AG04449 (cell line): ENCODE measurements around the gene HPS4.
"Not testable (repeated sequence)": the region's sequence is repeated elsewhere in the genome, so short reads cannot be mapped to it uniquely, and the experiment has no call there.

Experiments
- CTCF ChIA-PET: fragments of 350-600 bp; formaldehyde crosslinking; extraction: SDS; loops from one replicate; lab custom pipeline; 2021; ENCODE audit warnings: antibody characterized with exemption; lab: Yijun Ruan, JAX
- POLR2A ChIA-PET: fragments of 400-600, 350-600 bp; formaldehyde crosslinking; extraction: SDS; loops from one replicate; lab custom pipeline; 2020; ENCODE audit warnings: antibody characterized with exemption, inconsistent platforms; lab: Yijun Ruan, JAX
- DNase-seq: peaks from one replicate; pipeline ENCODE4 v3.0.0-alpha.2; 2010; ENCODE audit warnings: low read depth, low spot score
- H3K4me3 ChIP-seq: 2 replicates; pipeline ENCODE4 v1.5.1; 2011; ENCODE audit warnings: low read depth, mild to moderate bottlenecking, control low read depth, low read length
- CTCF ChIP-seq: IDR thresholded peaks from one replicate; pipeline ENCODE4 v1.5.1; 2011; ENCODE audit warnings: mild to moderate bottlenecking, moderate library complexity, low read length, control low read depth, inconsistent platforms; ENCODE audit not compliant: insufficient read depth; ENCODE audit errors: missing control alignments

HPS4 gene

GRCh38 chr22:26442086-26442756, 41.4 kb downstream of the HPS4 start:
- no peak for TF ChIP-seq CTCF
- ChIA-PET POLR2A (no interaction called here), CTCF (interaction anchor here (1.3 to 10.2 kb wide), 3 partner anchors 12 to 75 kb away, joined by 5 to 86 read pairs (median 7); no protein-coding TSS in a partner anchor)
- no peak overlapping the region for H3K4me3 ChIP-seq
- DNase-seq: no peak

DNA sequence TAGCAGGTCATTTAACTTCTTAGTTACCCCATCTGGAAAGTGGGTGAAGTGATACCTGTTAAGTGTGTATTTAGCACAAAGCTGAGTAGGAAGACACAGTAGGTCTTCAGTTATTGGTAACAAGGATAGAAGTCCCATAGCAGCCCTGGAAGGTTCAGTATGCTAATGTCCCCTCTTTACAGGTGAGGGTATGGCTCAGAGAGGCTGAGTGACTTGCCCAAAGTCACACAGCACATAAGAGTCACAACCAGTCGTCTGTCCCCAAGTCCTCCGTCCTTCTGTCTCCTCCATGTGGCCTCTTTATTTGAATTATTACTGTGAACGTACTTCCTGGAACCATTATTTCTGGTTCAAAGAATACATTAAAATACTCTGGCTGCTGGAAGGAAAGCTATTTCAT, 44.0 kb downstream of the HPS4 start:
- TF ChIP-seq CTCF: no peak
- POLR2A ChIA-PET: interaction anchor here (0.7 kb wide), 1 partner anchor 199 kb away, joined by 3 read pairs; no protein-coding TSS in a partner anchor

DNA sequence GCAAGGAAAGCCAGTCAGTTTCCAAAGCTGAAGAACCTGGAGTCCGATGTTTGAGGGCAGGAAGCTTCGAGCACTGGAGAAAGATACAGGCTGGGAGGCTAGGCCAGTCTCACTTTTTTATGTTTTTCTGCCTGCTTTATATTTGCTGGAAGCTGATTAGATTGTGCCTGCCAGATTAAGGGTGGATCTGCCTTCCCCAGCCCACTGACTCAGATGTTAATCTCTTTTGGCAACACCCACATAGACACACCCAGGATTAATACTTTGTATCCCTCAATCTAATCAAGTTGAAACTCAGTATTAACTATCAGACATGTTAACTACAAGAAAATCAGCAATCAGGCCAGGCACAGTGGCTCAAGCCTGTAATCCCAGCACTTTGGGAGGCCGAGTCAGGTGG, 44.8 kb downstream of the HPS4 start:
- DNase-seq, H3K4me3 ChIP-seq: not testable (repeated sequence)
- POLR2A ChIA-PET: interaction anchor here (0.6 kb wide), 1 partner anchor 37 kb away, joined by 3 read pairs; no protein-coding TSS in a partner anchor
- CTCF ChIA-PET: interaction anchor here (1.6 to 2.1 kb wide), 2 partner anchors 22 to 37 kb away, joined by 5 to 8 read pairs; no protein-coding TSS in a partner anchor

More for the DNA sequence above, 44.0 kb downstream of the HPS4 start:
- CTCF ChIA-PET: interaction anchor here (0.9 to 1.6 kb wide), 3 partner anchors 17 to 73 kb away, joined by 3 to 8 read pairs (median 3); no protein-coding TSS in a partner anchor
- no peak for DNase-seq
- H3K4me3 ChIP-seq: no peak overlapping the region

DNA sequence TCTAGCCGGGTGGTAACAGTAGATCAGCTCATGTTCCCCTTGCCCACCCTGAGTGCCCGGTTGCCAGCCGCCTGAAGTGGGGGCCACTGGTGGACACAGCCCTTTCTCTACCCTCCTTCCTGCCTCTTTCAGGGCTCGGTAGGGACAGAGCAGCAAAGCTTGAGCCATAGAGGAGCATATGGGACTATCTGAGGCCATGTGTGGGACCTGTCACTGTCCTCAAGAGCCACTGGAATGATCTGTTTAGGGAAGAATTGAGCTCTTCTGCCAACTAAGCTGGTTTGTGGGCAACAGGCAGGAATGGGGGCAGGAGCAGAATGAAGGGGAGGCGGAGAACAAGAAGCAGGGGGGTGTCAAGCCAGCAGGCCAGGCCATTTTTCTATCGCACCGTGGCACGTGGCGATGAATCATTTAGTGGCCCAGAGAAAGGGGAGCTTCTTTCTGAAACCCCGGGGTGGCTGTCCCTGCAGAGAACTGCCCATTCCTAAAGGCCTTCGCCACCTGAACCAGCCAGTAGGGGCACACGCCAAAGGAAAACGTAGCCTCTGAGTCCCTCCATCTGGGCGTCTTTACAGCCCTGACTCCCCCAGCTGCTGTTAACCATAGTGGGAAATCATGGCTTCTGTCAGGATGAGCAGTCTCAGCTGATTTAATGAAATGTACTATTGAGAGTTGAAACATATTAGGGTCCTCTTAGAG, 45.7 kb downstream of the HPS4 start:
- H3K4me3 ChIP-seq: no peak overlapping the region
- TF ChIP-seq CTCF: no peak
- no peak for DNase-seq
- POLR2A ChIA-PET: no interaction called here
- CTCF ChIA-PET: interaction anchor here (0.8 to 5.0 kb wide), 9 partner anchors 8 to 73 kb away, joined by 3 to 38 read pairs (median 4); no protein-coding TSS in a partner anchor

DNA sequence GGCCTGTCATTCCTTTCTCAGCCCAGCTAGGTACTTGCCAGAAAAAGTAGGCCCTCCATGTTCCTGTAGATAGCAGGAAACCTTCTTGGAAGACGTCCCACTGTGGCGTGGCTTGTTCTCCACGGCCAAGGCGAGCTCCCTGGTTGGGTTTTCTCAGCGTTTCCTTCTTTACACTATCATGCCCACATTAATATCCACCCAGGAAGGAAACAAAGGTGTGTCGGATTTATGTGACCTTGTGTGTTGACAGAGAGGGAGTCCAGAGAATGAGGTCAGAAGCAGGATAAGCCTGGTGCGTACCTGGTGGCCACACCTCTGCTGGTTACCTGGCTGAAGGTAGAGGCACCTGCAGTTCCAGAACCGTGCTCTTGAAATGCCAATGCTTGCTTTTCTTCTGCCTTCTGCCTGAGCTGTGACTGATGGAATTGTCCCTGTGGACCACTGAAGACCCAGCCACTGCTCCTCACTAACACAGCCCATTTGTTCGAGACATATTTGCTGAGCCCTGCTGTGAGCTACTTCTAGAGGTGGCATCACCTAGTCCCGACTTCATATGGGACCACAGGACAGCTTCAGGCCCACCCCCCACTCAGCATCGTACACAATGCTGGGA, 46.6 kb downstream of the HPS4 start:
- ChIA-PET POLR2A (no interaction called here), CTCF (interaction anchor here (1.1 to 5.0 kb wide), 8 partner anchors 9 to 73 kb away, joined by 3 to 38 read pairs (median 4); no protein-coding TSS in a partner anchor)
- TF ChIP-seq CTCF: no peak
- H3K4me3 ChIP-seq: no peak overlapping the region
- no peak for DNase-seq

DNA sequence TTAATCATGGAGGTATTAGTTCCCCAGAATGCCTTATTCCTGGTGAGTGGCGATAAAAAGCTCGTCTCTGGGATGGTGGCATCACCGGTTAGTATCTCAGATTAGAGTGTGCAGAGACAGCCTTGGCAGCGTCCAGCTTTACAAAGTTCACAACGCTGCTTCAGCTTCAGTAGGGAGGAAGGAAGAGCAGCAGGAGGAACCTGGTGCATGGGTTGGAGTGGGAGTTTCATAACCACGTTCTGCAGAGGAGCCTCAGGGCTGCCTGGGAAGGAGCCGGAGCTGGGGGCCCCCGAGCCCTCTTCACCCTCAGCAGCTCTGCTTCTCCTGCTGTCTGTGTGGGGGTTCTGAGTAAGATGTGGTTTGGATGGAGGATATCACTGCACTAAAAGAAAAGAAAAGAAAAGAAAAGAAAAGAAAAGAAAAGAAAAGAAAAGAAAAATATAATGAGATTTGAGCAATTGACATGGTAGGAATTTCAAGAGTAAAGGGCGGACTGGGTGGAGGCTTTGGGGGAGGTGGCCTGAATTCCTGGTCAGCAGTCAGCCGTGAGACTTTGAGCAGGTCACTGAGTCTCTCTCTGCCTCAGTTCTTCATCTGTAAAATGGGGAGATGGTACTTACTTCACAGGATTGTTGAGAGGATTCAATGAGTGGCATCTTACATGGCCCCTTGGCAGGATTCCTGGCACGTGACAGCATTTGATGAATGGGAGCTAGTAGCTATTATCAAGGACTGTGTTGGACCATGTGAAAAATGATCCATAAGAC, 48.1 kb downstream of the HPS4 start:
- POLR2A ChIA-PET: no interaction called here
- no peak for TF ChIP-seq CTCF

More for the DNA sequence above, 48.1 kb downstream of the HPS4 start:
- DNase-seq: no peak
- CTCF ChIA-PET: interaction anchor here (0.8 to 5.0 kb wide), 6 partner anchors 13 to 230 kb away, joined by 3 to 38 read pairs (median 3); no protein-coding TSS in a partner anchor
- H3K4me3 ChIP-seq: no peak overlapping the region
